HepG2 (cell line): Measurements from ENCODE around the gene CDRT4. TPM values are rescaled to one million over a fixed set of nuclear protein-coding genes. Genes with fewer than 3 reads are reported as not detected.

Experiments
- ATAC-seq: fragments of 200-7000 bp; cut with Tn5 transposase; 3 replicates; pipeline ENCODE4 v1.9.1; 2020; ENCODE audit warnings: mild to moderate bottlenecking, moderate library complexity
- BruUV-seq: library from RNA; stranded (reverse); fragments of 400-500 nt; replicated peaks from 2 replicates; lab custom pipeline; 2021; lab: Mats Ljungman, UMichigan
- CTCF ChIA-PET: fragments of 300-600 bp; formaldehyde crosslinking; extraction: SDS; loops from one replicate; lab custom pipeline; 2021; ENCODE audit warnings: low total read pairs, inconsistent platforms, low intra/inter-chr PET ratio; lab: Yijun Ruan, JAX
- POLR2A ChIA-PET: fragments of 350-600 bp; sonication (Branson Sonifier 250); formaldehyde crosslinking; loops from one replicate; lab custom pipeline; 2020; ENCODE audit warnings: antibody characterized with exemption, inconsistent platforms; lab: Yijun Ruan, JAX
- DNase-seq: peaks from one replicate; pipeline ENCODE4 v3.0.0-alpha.2; 2015; ENCODE audit warnings: low spot score
- FAIRE-seq: peaks from 3 replicates; lab custom pipeline; 2011; peaks lifted over from hg19 to GRCh38; lab: Jason Lieb, UNC
- H2AFZ ChIP-seq: one replicate; pipeline ENCODE4 v1.6.1; 2011; ENCODE audit warnings: low read length, inconsistent platforms
- H3K27ac ChIP-seq: fragments of 300-600 bp; 3 replicates; pipeline ENCODE4 v1.8.0; 2011; ENCODE audit warnings: mixed run types, mild to moderate bottlenecking, mixed read lengths, low read length, inconsistent platforms; ENCODE audit not compliant: insufficient read depth; ENCODE audit errors: extremely low read length
- H3K27me3 ChIP-seq, 2 experiments: fragments of 200-600 bp in 1 of 2; 2 replicates in 1 of 2; 3 replicates in 1 of 2; pipeline versions ENCODE4 v1.6.0 to v1.8.0; 2011; ENCODE audit warnings: low read length in 2 of 2, mild to moderate bottlenecking in 2 of 2, moderate library complexity in 2 of 2, inconsistent platforms in 1 of 2; ENCODE audit not compliant: insufficient read depth in 2 of 2, control insufficient read depth in 1 of 2
- H3K36me3 ChIP-seq, 2 experiments: fragments of 200-600 bp in 1 of 2; replicated peaks in 1 of 2; 2 replicates in 1 of 2; 3 replicates in 1 of 2; pipeline versions ENCODE4 v1.5.1 to v1.8.0; 2011; ENCODE audit warnings: low read length in 2 of 2, inconsistent platforms in 1 of 2; ENCODE audit not compliant: insufficient read depth in 2 of 2, control insufficient read depth in 1 of 2
- H3K4me1 ChIP-seq: 2 replicates; pipeline ENCODE4 v1.5.1; 2012; ENCODE audit warnings: low read length, inconsistent platforms; ENCODE audit not compliant: insufficient read depth
- H3K4me2 ChIP-seq: 2 replicates; pipeline ENCODE4 v1.6.0; 2011; ENCODE audit warnings: low read depth, low read length, inconsistent platforms
- H3K4me3 ChIP-seq, 3 experiments: fragments of 200-600 bp in 1 of 3; sonication (generic), shearing (Covaris generic) in 1 of 3; replicated peaks in 1 of 3; 2 replicates each; pipeline ENCODE4 v1.5.1; 2011 to 2016; ENCODE audit warnings: low read length in 3 of 3, inconsistent platforms in 2 of 3, low read depth in 2 of 3, mild to moderate bottlenecking in 2 of 3, control low read depth in 1 of 3, mixed read lengths in 1 of 3; ENCODE audit not compliant: insufficient read depth in 1 of 3
- H3K79me2 ChIP-seq: one replicate; pipeline ENCODE4 v1.6.1; 2011; ENCODE audit warnings: low read length, inconsistent platforms; ENCODE audit not compliant: insufficient read depth
- H3K9ac ChIP-seq: 2 replicates; pipeline ENCODE4 v1.6.0; 2011; ENCODE audit warnings: mild to moderate bottlenecking, low read depth, low read length, inconsistent platforms; ENCODE audit not compliant: insufficient read depth
- H3K9me3 ChIP-seq: 2 replicates; pipeline ENCODE4 v1.5.1; 2012; ENCODE audit warnings: mild to moderate bottlenecking, low read length
- H4K20me1 ChIP-seq: 2 replicates; pipeline ENCODE4 v1.6.0; 2011; ENCODE audit warnings: inconsistent platforms, mild to moderate bottlenecking, low read length, moderate library complexity; ENCODE audit not compliant: insufficient read depth
- GATAD1 ChIP-seq: IDR thresholded peaks from 2 replicates; pipeline ENCODE4 v1.6.1; 2016; ENCODE audit warnings: missing genetic modification reagents, missing compliant biosample characterization
- PAWR ChIP-seq: sonication (generic); formaldehyde crosslinking; IDR thresholded peaks from 2 replicates; pipeline ENCODE4 v1.4.0; 2020; ENCODE audit warnings: missing genetic modification reagents, mild to moderate bottlenecking, borderline replicate concordance
- SOX6 ChIP-seq, 2 experiments: fragments of 450-650 bp in 1 of 2; sonication (generic) in 1 of 2; formaldehyde crosslinking in 1 of 2; IDR thresholded peaks; 2 replicates each; pipeline versions ENCODE4 v1.4.0 to v1.6.1; 2017 to 2020; ENCODE audit warnings: antibody characterized with exemption in 1 of 2, mild to moderate bottlenecking in 1 of 2, missing genetic modification reagents in 1 of 2
- THAP7 ChIP-seq: sonication (generic); formaldehyde crosslinking; IDR thresholded peaks from 2 replicates; pipeline ENCODE4 v1.8.1; 2023; ENCODE audit warnings: mild to moderate bottlenecking, missing genetic modification reagents
- WGBS: methylation state at CpG from one replicate; pipeline ENCODE4 v1.1.6; 2017; ENCODE audit warnings: low lambda C conversion rate; 5-methylcytosine and 5-hydroxymethylcytosine counted together
- in situ Hi-C: cut with HindIII; loops from 2 replicates; pipeline ENCODE4 v1.10.0; 2017; ENCODE audit warnings: low pct_unique_long_range_greater_than_20kb; ENCODE audit not compliant: extremely low pct_ligation_motif_present
- intact Hi-C: fragments of 100-400 bp; cut with micrococcal nuclease; formaldehyde crosslinking; loops from one replicate; pipeline ENCODE4 v1.10.0; 2022; ENCODE audit not compliant: unreplicated experiment
- polyA plus RNA-seq, 8 experiments: library from polyadenylated mRNA; depleted of rRNA in 3 of 8; stranded (reverse) in 7 of 8; unstranded in 1 of 8; fragments of >200 nt; fragmentation: Illumina TruSeq in 4 of 8; extraction: Trizol in 4 of 8; gene quantifications; 2 replicates each; pipeline versions ENCODE4 v1.2.1 to v1.2.3, GENCODE V29; 2011 to 2016; ENCODE audit warnings: low read depth in 4 of 8, missing spikeins in 1 of 8, mixed read lengths in 1 of 8; ENCODE audit not compliant: insufficient read depth in 1 of 8
- total RNA-seq, 5 experiments: library from RNA; depleted of rRNA; stranded (reverse); fragments of >200 nt; fragmentation: Illumina TruSeq; extraction: Trizol; gene quantifications; 2 replicates each; pipeline ENCODE4 v1.2.3, GENCODE V29; 2016; ENCODE audit warnings: low read depth in 1 of 5
- TF ChIP-seq, protein P1 (sequence below): sonication (generic); formaldehyde crosslinking; IDR thresholded peaks from 2 replicates; pipeline ENCODE4 v1.4.0; 2020; ENCODE audit warnings: missing genetic modification reagents, borderline replicate concordance

The CDRT4 gene
- total and polyA plus RNA-seq, 2 of the 13 experiments (the other 11 are each of a cell fraction or from before 2014, with no cell fraction given) = 5.8 to 12.1 TPM

DNA sequence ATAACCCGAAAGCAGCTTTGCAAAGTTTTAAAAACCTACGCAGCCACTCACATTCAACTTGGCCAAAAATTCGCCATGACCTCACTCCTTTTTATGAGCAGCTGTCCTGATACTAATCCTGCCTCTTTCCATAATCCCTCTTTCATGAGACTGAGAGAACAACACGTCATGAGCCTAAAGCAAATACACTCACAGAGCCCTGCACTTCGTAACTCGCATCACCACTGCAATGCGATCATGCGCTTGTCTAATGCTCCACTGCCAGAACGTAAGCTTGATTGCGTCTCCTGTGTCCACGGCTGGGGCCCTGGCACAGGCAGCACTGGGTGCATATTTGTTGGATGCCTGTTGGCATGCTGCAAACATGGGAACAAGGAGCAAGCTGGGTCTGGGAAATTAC, 36.2 kb downstream of the CDRT4 start:
- H2AFZ ChIP-seq = no peak overlapping the region
- H3K4me2 ChIP-seq = no peak overlapping the region
- H4K20me1 ChIP-seq = no peaks in the 10 kb centered on the region
- no peak overlapping the region for H3K27ac ChIP-seq
- no peak for TF ChIP-seq THAP7 (CRISPR knock-in tag)
- no peak for TF ChIP-seq GATAD1 (CRISPR knock-in tag)
- no peak for TF ChIP-seq SOX6 (IDR thresholded peaks at IDR 0.05)
- no peak for TF ChIP-seq SOX6 (CRISPR knock-in tag; IDR thresholded peaks at IDR 0.05)
- TF ChIP-seq, protein P1, sequence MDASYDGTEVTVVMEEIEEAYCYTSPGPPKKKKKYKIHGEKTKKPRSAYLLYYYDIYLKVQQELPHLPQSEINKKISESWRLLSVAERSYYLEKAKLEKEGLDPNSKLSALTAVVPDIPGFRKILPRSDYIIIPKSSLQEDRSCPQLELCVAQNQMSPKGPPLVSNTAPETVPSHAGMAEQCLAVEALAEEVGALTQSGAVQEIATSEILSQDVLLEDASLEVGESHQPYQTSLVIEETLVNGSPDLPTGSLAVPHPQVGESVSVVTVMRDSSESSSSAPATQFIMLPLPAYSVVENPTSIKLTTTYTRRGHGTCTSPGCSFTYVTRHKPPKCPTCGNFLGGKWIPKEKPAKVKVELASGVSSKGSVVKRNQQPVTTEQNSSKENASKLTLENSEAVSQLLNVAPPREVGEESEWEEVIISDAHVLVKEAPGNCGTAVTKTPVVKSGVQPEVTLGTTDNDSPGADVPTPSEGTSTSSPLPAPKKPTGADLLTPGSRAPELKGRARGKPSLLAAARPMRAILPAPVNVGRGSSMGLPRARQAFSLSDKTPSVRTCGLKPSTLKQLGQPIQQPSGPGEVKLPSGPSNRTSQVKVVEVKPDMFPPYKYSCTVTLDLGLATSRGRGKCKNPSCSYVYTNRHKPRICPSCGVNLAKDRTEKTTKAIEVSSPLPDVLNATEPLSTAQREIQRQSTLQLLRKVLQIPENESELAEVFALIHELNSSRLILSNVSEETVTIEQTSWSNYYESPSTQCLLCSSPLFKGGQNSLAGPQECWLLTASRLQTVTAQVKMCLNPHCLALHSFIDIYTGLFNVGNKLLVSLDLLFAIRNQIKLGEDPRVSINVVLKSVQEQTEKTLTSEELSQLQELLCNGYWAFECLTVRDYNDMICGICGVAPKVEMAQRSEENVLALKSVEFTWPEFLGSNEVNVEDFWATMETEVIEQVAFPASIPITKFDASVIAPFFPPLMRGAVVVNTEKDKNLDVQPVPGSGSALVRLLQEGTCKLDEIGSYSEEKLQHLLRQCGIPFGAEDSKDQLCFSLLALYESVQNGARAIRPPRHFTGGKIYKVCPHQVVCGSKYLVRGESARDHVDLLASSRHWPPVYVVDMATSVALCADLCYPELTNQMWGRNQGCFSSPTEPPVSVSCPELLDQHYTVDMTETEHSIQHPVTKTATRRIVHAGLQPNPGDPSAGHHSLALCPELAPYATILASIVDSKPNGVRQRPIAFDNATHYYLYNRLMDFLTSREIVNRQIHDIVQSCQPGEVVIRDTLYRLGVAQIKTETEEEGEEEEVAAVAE (CRISPR knock-in tag) = no peak
- no peak for TF ChIP-seq PAWR (CRISPR knock-in tag)
- ATAC-seq (no peak), FAIRE-seq (no peak), DNase-seq (no peak)
- H3K9me3 ChIP-seq = no peaks in the 10 kb centered on the region
- H3K27me3 ChIP-seq = no peaks in the 10 kb centered on the region; a peak in 1 of 5 replicates
- BruUV-seq = no TSS peak
- no peaks in the 10 kb centered on the region for H3K36me3 ChIP-seq
- POLR2A ChIA-PET = no interaction called here
- intact Hi-C loops = loop anchor here (5.0 kb wide), 1 partner anchor 169 kb away; no protein-coding TSS in a partner anchor
- H3K9ac ChIP-seq = no peak overlapping the region
- no peak overlapping the region for H3K4me3 ChIP-seq
- H3K79me2 ChIP-seq = no peaks in the 10 kb centered on the region
- CTCF ChIA-PET = no interaction called here
- 99% methylated on average over 11 of the region's 11 CpGs for WGBS
- peaks cover 51% of the 10 kb centered on the region for H3K4me1 ChIP-seq
- in situ Hi-C loops = no loop called here
